Esophagus squamous epithelium (tissue), 4 donors: ENCODE results near the gene LAMP1.

Source experiments
- CTCF ChIP-seq, 6 experiments: fragments of 450-650 bp in 4 of 6; fragments of 200-600 bp in 2 of 6; sonication (generic) in 2 of 6; IDR thresholded peaks; one replicate each; pipeline ENCODE4 v1.5.1; 2016 to 2019; ENCODE audit warnings: antibody characterized with exemption in 6 of 6, mild to moderate bottlenecking in 4 of 6, moderate library complexity in 4 of 6
- POLR2A ChIP-seq, 4 donors: fragments of 450-650 bp; IDR thresholded peaks; one replicate each; pipeline ENCODE4 v1.6.1; 2017; ENCODE audit warnings: antibody characterized with exemption in 4 of 4, mild to moderate bottlenecking in 4 of 4, moderate library complexity in 3 of 4

GRCh38 chr13:113364901-113365582 is 68.0 kb downstream of the LAMP1 start:
- TF ChIP-seq CTCF (IDR thresholded peaks at IDR 0.05), result no peak
- TF ChIP-seq POLR2A (IDR thresholded peaks at IDR 0.05), result no peak
